Progenitor cell of endocrine pancreas (in vitro differentiated cells): ENCODE measurements around the gene CDK12. TPM values are rescaled to one million over a fixed set of nuclear protein-coding genes. Genes with fewer than 3 reads are reported as not detected.

ENCODE experiments used
- DNase-seq: peaks from one replicate; pipeline ENCODE4 v3.0.0; 2021; ENCODE audit warnings: low spot score; ENCODE audit not compliant: unreplicated experiment
- H3K27ac Mint-ChIP-seq: 2 replicates; pipeline ENCODE4 v1.8.0; 2021; ENCODE audit warnings: mild to moderate bottlenecking, moderate library complexity, mixed read lengths
- H3K27me3 Mint-ChIP-seq: 2 replicates; pipeline ENCODE4 v1.8.0; 2021; ENCODE audit warnings: mixed read lengths
- H3K36me3 Mint-ChIP-seq: 2 replicates; pipeline ENCODE4 v1.8.0; 2022; ENCODE audit warnings: mixed read lengths; ENCODE audit not compliant: insufficient read depth
- H3K4me1 Mint-ChIP-seq: 2 replicates; pipeline ENCODE4 v1.8.0; 2021; ENCODE audit warnings: low read depth, mixed read lengths
- H3K4me3 Mint-ChIP-seq: 2 replicates; pipeline ENCODE4 v1.8.0; 2021; ENCODE audit warnings: low read depth, mild to moderate bottlenecking, moderate library complexity, mixed read lengths
- H3K9me3 Mint-ChIP-seq: 2 replicates; pipeline ENCODE4 v1.8.0; 2021; ENCODE audit warnings: low read depth, mixed read lengths
- total RNA-seq: library from RNA; stranded (reverse); gene quantifications from 2 replicates; pipeline ENCODE4 v1.2.1, GENCODE V29; 2021
- TF ChIP-seq, protein P1 (sequence below): fragments of 200-600 bp; sonication (generic); IDR thresholded peaks from one replicate; pipeline ENCODE4 v1.5.0; 2021; ENCODE audit warnings: antibody characterized with exemption, mild to moderate bottlenecking; ENCODE audit not compliant: unreplicated experiment

Gene CDK12
- total RNA-seq, 1 donor from 2014 or later = 86.8 TPM

DNA sequence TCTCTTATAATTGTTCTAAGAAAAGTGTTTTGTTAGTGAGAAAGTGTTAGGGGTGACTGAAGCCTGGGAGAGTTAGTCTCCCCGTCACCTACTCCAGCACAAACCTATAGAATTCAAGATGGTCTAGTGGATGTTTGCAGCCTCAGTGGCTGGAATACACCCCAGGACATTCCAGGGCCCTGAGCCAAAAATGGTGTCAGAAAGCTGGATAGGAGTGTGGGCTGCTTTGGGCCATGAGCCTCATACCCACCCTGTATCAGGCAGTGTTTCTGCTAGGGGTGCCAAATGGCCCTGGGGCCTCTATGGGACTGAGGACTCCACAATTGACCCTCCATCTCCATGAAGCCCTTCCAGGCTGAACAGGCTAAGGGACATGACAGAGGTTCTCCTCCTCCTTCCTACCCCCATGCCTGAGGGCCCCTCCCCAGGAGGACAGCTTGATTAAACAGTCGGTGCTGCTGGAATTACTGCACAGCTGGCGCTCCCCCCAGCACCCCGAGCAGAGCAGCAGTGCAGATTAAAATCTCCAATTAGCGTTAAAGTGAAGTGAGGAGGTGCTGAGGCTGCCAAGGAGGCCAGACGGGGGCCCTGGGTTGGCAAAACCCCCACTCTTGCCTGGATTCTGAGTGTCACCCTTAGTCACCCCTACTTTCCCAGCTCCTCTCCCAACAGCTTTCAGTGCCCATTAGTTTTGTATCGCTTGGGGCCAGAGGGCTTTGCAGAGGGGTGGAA lies 87.4 kb downstream of the CDK12 start:
- Mint-ChIP-seq H3K4me1 (peaks cover 6% of the 10 kb centered on the region), H3K4me3 (no peak overlapping the region), H3K36me3 (peaks cover 4% of the 10 kb centered on the region), H3K27me3 (no peaks in the 10 kb centered on the region), H3K9me3 (no peaks in the 10 kb centered on the region), H3K27ac (no peak overlapping the region)
- DNase-seq = no peak
- TF ChIP-seq, protein P1, sequence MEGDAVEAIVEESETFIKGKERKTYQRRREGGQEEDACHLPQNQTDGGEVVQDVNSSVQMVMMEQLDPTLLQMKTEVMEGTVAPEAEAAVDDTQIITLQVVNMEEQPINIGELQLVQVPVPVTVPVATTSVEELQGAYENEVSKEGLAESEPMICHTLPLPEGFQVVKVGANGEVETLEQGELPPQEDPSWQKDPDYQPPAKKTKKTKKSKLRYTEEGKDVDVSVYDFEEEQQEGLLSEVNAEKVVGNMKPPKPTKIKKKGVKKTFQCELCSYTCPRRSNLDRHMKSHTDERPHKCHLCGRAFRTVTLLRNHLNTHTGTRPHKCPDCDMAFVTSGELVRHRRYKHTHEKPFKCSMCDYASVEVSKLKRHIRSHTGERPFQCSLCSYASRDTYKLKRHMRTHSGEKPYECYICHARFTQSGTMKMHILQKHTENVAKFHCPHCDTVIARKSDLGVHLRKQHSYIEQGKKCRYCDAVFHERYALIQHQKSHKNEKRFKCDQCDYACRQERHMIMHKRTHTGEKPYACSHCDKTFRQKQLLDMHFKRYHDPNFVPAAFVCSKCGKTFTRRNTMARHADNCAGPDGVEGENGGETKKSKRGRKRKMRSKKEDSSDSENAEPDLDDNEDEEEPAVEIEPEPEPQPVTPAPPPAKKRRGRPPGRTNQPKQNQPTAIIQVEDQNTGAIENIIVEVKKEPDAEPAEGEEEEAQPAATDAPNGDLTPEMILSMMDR = no peak

DNA sequence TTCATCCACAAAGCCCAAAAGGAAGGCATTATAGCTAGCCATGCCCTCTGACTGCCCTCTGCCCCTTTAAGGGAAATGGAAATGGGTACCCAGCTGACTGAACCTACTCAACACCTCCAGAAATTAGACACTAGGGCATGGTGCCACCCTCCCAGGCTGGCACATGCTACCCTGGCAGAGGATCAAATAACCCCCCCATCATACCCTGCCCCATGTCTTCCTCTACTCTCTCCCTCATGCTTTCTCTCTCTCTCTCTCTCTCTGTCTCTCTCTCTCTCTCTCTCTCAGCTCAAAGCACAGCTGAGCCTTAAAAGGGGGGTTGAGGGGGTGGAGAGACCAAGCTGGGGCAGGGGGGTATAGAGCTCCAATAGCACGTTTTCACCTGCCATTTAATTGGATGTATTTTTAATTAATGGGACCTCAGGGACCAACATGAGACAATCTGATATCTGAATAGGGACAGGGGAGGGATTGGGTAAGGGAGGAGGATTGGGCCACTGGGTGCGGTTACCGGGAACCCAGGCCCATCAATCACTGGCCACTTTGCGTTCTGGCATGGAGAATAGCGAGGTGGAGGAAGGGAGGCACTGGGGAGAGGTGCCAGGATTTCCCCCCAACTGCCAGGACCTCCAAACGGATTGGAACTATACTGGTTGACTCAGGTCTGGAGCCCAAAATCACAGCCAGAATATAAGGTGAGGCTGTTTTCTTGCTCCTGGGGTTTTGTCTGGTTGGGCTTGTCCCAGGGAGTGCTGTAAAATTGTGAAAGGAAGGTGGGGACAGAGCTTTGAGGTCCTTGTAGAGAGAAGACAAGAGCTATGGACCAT lies 88.7 kb downstream of the CDK12 start:
- TF ChIP-seq, protein P1 = no peak
- Mint-ChIP-seq H3K27ac (no peak overlapping the region), H3K4me3 (no peak overlapping the region), H3K9me3 (no peaks in the 10 kb centered on the region), H3K4me1 (peaks cover under 1% of the 10 kb centered on the region), H3K36me3 (peaks cover 3% of the 10 kb centered on the region), H3K27me3 (no peaks in the 10 kb centered on the region)
- no peak for DNase-seq

DNA sequence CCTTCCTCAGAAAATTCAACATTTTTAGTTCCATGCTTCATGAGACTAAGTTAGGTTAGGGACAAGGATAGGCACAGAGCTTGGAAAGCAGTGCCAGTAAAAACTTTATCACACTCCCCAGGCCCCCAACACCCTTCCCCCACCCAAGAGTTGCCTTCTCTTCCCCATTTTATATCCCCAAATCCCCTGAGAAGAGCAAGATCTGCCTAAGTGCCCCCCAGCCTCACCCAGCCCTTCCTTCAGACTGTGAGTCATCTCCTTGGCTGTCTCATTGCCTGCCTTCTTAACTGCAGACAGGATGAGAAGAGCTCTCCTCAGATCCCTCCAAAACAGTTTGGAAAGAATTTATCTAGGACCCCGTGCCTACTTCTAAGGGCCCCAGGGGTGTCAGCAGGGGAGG lies 90.6 kb downstream of the CDK12 start:
- H3K4me1 Mint-ChIP-seq = peaks cover 2% of the 10 kb centered on the region
- no peaks in the 10 kb centered on the region for H3K9me3 Mint-ChIP-seq
- TF ChIP-seq, protein P1 = no peak
- H3K27me3 Mint-ChIP-seq = no peaks in the 10 kb centered on the region
- no peak overlapping the region for H3K27ac Mint-ChIP-seq
- no peak overlapping the region for H3K4me3 Mint-ChIP-seq
- peaks cover 1% of the 10 kb centered on the region for H3K36me3 Mint-ChIP-seq
- no peak for DNase-seq

DNA sequence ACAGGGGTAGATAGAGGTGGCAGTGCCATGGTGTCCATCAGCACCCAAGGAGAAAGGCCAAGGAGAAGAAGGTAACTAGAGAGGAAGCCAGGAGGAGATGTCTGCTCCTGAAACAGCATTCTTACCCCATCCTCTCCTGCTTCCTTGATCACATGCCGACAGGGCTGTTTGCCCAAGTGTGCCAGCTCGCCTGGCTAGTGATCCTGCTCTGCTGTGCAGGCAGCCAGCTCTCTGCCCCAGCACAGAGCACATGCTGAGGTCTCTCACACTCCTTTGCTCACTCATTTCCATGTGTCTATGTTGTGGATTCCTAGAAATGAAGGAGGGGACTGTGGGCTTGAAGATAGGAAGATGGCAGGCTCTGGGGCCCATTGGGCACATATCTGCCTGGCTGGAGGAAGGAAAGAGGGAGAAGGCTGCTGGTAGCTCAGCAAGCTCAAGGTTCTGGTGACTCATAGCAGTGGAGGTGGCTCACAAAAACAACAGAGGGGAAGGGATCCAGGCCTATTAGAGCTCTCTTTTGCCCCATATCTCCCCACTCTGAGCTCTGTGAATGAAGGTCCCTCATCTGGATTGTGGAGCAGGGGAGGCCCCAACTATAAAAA lies 92.2 kb downstream of the CDK12 start:
- DNase-seq = no peak
- no peak overlapping the region for H3K27ac Mint-ChIP-seq
- H3K9me3 Mint-ChIP-seq = no peaks in the 10 kb centered on the region
- peaks cover 1% of the 10 kb centered on the region for H3K36me3 Mint-ChIP-seq
- no peak overlapping the region for H3K4me3 Mint-ChIP-seq
- peaks cover 2% of the 10 kb centered on the region for H3K4me1 Mint-ChIP-seq
- TF ChIP-seq, protein P1 = no peak
- H3K27me3 Mint-ChIP-seq = no peaks in the 10 kb centered on the region

DNA sequence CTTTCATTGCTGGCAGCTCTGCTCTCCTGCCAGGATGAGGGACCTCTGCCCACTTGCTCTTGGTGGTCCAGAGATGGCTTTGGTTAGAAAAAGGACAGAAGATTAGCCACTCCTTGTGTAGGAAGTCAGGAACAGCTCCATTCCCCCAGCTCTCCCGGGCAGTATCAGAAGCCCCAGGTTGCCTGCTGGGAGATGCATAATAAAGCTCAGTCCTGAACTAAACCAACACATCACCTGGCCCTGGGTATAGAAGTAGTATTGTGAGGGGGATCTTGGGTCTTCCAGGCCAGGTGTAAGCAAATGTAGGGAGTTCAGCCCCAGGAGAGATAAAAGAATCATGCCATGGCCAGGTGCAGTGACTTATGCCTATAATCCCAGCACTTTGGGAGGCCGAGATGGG lies 94.1 kb downstream of the CDK12 start:
- Mint-ChIP-seq H3K27ac (no peak overlapping the region), H3K9me3 (no peaks in the 10 kb centered on the region), H3K4me1 (peaks cover 2% of the 10 kb centered on the region), H3K4me3 (no peak overlapping the region), H3K27me3 (no peaks in the 10 kb centered on the region), H3K36me3 (peaks cover 3% of the 10 kb centered on the region)
- no peak for DNase-seq
- TF ChIP-seq, protein P1 = no peak
